ENCODE results near the gene LAMB4. TPM values are rescaled to one million over a fixed set of nuclear protein-coding genes. Genes with fewer than 3 reads are reported as not detected.

The LAMB4 gene
- total RNA-seq, 1 donor from 2014 or later = not detected

DNA sequence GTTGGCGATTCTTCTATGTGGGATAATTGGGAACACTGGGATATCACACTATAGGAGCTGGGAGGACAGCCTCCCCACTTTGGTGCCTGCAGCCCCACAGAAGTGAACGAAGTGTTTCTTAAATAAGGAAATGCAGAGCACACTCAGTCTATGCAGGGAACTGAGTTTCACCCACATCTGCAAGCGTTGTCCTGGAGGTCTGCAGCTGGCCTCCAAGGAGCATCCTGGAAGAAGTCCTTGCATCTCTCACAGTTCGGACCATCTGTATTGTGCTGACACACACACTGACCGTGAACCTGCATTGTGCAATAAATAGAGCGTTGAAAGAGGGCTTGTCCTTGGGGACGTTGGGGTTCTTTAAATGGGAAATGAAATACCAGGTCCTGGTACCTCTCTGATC lies 25.8 kb downstream of the LAMB4 start:
- TF ChIP-seq, protein P1, sequence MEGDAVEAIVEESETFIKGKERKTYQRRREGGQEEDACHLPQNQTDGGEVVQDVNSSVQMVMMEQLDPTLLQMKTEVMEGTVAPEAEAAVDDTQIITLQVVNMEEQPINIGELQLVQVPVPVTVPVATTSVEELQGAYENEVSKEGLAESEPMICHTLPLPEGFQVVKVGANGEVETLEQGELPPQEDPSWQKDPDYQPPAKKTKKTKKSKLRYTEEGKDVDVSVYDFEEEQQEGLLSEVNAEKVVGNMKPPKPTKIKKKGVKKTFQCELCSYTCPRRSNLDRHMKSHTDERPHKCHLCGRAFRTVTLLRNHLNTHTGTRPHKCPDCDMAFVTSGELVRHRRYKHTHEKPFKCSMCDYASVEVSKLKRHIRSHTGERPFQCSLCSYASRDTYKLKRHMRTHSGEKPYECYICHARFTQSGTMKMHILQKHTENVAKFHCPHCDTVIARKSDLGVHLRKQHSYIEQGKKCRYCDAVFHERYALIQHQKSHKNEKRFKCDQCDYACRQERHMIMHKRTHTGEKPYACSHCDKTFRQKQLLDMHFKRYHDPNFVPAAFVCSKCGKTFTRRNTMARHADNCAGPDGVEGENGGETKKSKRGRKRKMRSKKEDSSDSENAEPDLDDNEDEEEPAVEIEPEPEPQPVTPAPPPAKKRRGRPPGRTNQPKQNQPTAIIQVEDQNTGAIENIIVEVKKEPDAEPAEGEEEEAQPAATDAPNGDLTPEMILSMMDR (IDR thresholded peaks at IDR 0.05) = no peak
- intact Hi-C loops (cut with DNase I) = no loop called here

GRCh38 chr7:108103558-108104298 lies 26.4 kb downstream of the LAMB4 start:
- TF ChIP-seq, protein P1 (IDR thresholded peaks at IDR 0.05) = no peak
- H3K9me3 ChIP-seq = no peaks in the 10 kb centered on the region
- no peaks in the 10 kb centered on the region for H3K27me3 ChIP-seq (ENCODE audit: low read depth)
- ATAC-seq = no peak
- no peaks in the 10 kb centered on the region for H3K4me1 ChIP-seq
- intact Hi-C loops (cut with DNase I) = no loop called here
- H3K36me3 ChIP-seq = no peaks in the 10 kb centered on the region
- H3K4me3 ChIP-seq = no peak overlapping the region
- no peak overlapping the region for H3K27ac ChIP-seq
- DNase-seq = no peak

More for the DNA sequence above, 25.8 kb downstream of the LAMB4 start:
- H3K27me3 ChIP-seq (ENCODE audit: low read depth) = no peaks in the 10 kb centered on the region
- DNase-seq = no peak
- no peaks in the 10 kb centered on the region for H3K9me3 ChIP-seq
- ATAC-seq = peak in 1 of 2 donors; percentile 27
- no peaks in the 10 kb centered on the region for H3K36me3 ChIP-seq
- H3K27ac ChIP-seq = no peak overlapping the region
- no peak overlapping the region for H3K4me3 ChIP-seq
- no peaks in the 10 kb centered on the region for H3K4me1 ChIP-seq

GRCh38 chr7:108102671-108103312 lies 27.4 kb downstream of the LAMB4 start:
- H3K4me3 ChIP-seq = no peak overlapping the region
- ATAC-seq (peak in 1 of 2 donors; percentile 30), DNase-seq (no peak)
- TF ChIP-seq, protein P1 (IDR thresholded peaks at IDR 0.05) = no peak
- H3K27ac ChIP-seq = no peak overlapping the region
- H3K4me1 ChIP-seq = no peaks in the 10 kb centered on the region
- H3K9me3 ChIP-seq = no peaks in the 10 kb centered on the region
- intact Hi-C loops (cut with DNase I) = no loop called here
- H3K36me3 ChIP-seq = no peaks in the 10 kb centered on the region
- no peaks in the 10 kb centered on the region for H3K27me3 ChIP-seq (ENCODE audit: low read depth)

- Histone ChIP-seq H3K27me3 (ENCODE audit: low read depth) (no peaks in the 10 kb centered on the region), H3K27ac (no peak overlapping the region), H3K4me1 (no peaks in the 10 kb centered on the region), H3K36me3 (no peaks in the 10 kb centered on the region), H3K4me3 (no peak overlapping the region), H3K9me3 (no peaks in the 10 kb centered on the region)
- ATAC-seq = no peak
- no peak for DNase-seq
- intact Hi-C loops (cut with DNase I) = no loop called here
- TF ChIP-seq, protein P1 (IDR thresholded peaks at IDR 0.05) = no peak
These were observed 28.4 kb downstream of the LAMB4 start for GRCh38 chr7:108101759-108102158.

DNA sequence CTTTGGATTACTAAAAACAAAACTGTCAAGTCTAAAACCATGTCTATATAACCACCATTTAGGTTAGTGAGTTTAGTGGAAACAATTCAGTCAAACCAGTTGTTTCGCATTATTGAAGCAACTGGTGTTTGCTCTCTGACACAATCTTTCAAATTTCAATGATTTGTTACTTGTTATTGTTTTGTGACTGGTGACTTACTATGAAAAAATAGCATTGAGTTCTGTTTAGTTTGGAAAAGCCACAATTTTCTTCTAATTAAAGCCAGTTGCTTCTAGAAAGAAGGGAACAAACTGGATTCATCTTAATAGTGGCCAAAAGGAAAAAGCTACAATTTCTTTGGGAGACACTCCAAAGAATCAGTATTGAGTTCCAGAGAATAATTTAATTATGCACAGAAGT lies 30.4 kb downstream of the LAMB4 start:
- intact Hi-C loops (cut with DNase I) = no loop called here

More for the DNA sequence above, 30.4 kb downstream of the LAMB4 start:
- Histone ChIP-seq H3K27ac (no peak overlapping the region), H3K4me3 (no peak overlapping the region), H3K9me3 (no peaks in the 10 kb centered on the region), H3K4me1 (peaks cover 17% of the 10 kb centered on the region), H3K27me3 (ENCODE audit: low read depth) (no peaks in the 10 kb centered on the region), H3K36me3 (no peaks in the 10 kb centered on the region)
- DNase-seq (no peak), ATAC-seq (no peak)
- TF ChIP-seq, protein P1 (IDR thresholded peaks at IDR 0.05) = no peak
